ENCODE measurements around the gene TAF1D.

- TF ChIP-seq TAF1 (IDR thresholded peaks at IDR 0.05; ENCODE audit: borderline replicate concordance, low read depth, low read length) (no peak), POLR2AphosphoS5 (IDR thresholded peaks at IDR 0.05; ENCODE audit: low read depth, low read length) (no peak)
Observed at GRCh38 chr11:93700830-93701229, 40.5 kb downstream of the TAF1D start.

Data from GM12892 (cell line).